H1 (cell line): ENCODE data around the gene CASZ1. TPM values are rescaled to one million over a fixed set of nuclear protein-coding genes. Genes with fewer than 3 reads are reported as not detected.

ENCODE experiments used
- GABPA ChIP-seq: IDR thresholded peaks from 2 replicates; pipeline ENCODE4 v1.6.1; 2011; ENCODE audit warnings: mild to moderate bottlenecking, low read length, moderate library complexity, borderline replicate concordance; ENCODE audit not compliant: insufficient read depth
- HDAC6 ChIP-seq: IDR thresholded peaks from one replicate; pipeline ENCODE4 v1.7.1; 2012; ENCODE audit warnings: low read depth, mild to moderate bottlenecking, inconsistent platforms, low read length, moderate library complexity
- NRF1 ChIP-seq: IDR thresholded peaks from 2 replicates; pipeline ENCODE4 v1.6.1; 2011; ENCODE audit warnings: mild to moderate bottlenecking, low read depth, low read length, improper control_type of control experiment
- SP1 ChIP-seq: IDR thresholded peaks from 2 replicates; pipeline ENCODE4 v1.6.1; 2011; ENCODE audit warnings: low read depth, low read length
- SP4 ChIP-seq: IDR thresholded peaks from 2 replicates; pipeline ENCODE4 v1.6.1; 2012; ENCODE audit warnings: low read length, inconsistent platforms
- polyA plus RNA-seq, 7 experiments: library from polyadenylated mRNA; depleted of rRNA in 3 of 7; stranded (reverse) in 5 of 7; unstranded in 2 of 7; fragments of >200 nt in 5 of 7; fragments of 200-250 nt in 2 of 7; gene quantifications; 1 replicate in 5 of 7; 2 replicates in 1 of 7; 4 replicates in 1 of 7; pipeline versions ENCODE4 v1.2.1 to v1.2.3, GENCODE V29; 2011 to 2013; ENCODE audit warnings: missing spikeins in 2 of 7, mixed read lengths in 2 of 7
- total RNA-seq: library from RNA; stranded (reverse); fragmentation: NEBNext Ultra II Directional; extraction: Animal tissue kit (Norgen Biotek cat#: 25700); gene quantifications from 2 replicates; pipeline ENCODE4 v1.2.1, GENCODE V29; 2021

Gene CASZ1
- total and polyA plus RNA-seq, 2 of the 8 experiments (the other 6 are each of a cell fraction or from before 2014, with no cell fraction given), result 4.4 to 7.7 TPM

DNA sequence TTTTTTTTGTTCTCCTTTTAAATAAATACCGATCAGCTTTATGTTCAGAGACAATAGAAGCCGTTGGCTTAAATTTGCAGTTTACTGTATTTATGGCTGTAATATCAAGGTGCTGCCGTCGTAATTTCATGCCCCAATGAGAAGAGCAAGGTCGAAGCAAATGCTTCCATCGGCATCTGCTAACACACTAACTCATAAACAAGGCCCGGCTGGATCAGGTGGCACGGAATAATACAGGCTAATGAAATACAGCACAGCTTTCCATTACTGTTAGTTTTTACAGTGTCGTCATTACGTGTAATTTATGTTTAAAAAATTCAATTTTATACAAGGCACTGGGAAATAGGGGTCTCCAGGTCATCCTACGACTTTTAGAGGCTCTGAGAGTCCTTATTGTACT is 202.7 kb downstream of the CASZ1 start (continued):
- no peak for TF ChIP-seq NRF1
- no peak for TF ChIP-seq SP1
- TF ChIP-seq SP4, result no peak
- TF ChIP-seq HDAC6, result no peak
- no peak for TF ChIP-seq GABPA
